ENCODE results near the gene TCP11L1. TPM values are rescaled to one million over a fixed set of nuclear protein-coding genes. Genes with fewer than 3 reads are reported as not detected.
"Not testable (repeated sequence)": the region's sequence is repeated elsewhere in the genome, so short reads cannot be mapped to it uniquely, and the experiment has no call there.

Gene TCP11L1
- total RNA-seq, 2 experiments from 2014 or later = 7.9 to 8.8 TPM

- H3K4me3 Mint-ChIP-seq; H3K36me3 Mint-ChIP-seq (ENCODE audit: low read depth); H3K27ac Mint-ChIP-seq; H3K4me1 Mint-ChIP-seq; H3K27me3 Mint-ChIP-seq; ATAC-seq; intact Hi-C loops (cut with DNase I, micrococcal nuclease); DNase-seq; H3K9me3 Mint-ChIP-seq (ENCODE audit: low read depth): not testable (repeated sequence)
- ChIA-PET POLR2A (interaction anchor here (0.7 kb wide), 1 partner anchor 230 kb away, joined by 6 read pairs; no protein-coding TSS in a partner anchor), CTCF (interaction anchor here (0.8 kb wide), 2 partner anchors 11 to 36 kb away, joined by 3 to 5 read pairs; no protein-coding TSS in a partner anchor)
Measured at GRCh38 chr11:33029218-33029617, 10.2 kb upstream of the TCP11L1 start.

- POLR2A ChIA-PET = no interaction called here
- ATAC-seq = no peak
- CTCF ChIA-PET = interaction anchor here (0.5 to 1.8 kb wide), 4 partner anchors 9 to 19 kb away, joined by 3 to 5 read pairs (median 4); partner anchors contain the start of gene DEPDC7
- DNase-seq = no peak
- no peak overlapping the region for H3K4me3 Mint-ChIP-seq
- H3K27ac Mint-ChIP-seq = no peak overlapping the region
- no peaks in the 10 kb centered on the region for H3K4me1 Mint-ChIP-seq
- peaks cover 5% of the 10 kb centered on the region for H3K27me3 Mint-ChIP-seq
- H3K9me3 Mint-ChIP-seq (ENCODE audit: low read depth) = no peaks in the 10 kb centered on the region
- no peaks in the 10 kb centered on the region for H3K36me3 Mint-ChIP-seq (ENCODE audit: low read depth)
- intact Hi-C loops (cut with DNase I, micrococcal nuclease) = no loop called here
Measured at GRCh38 chr11:33033493-33033892, 5.9 kb upstream of the TCP11L1 start.

DNA sequence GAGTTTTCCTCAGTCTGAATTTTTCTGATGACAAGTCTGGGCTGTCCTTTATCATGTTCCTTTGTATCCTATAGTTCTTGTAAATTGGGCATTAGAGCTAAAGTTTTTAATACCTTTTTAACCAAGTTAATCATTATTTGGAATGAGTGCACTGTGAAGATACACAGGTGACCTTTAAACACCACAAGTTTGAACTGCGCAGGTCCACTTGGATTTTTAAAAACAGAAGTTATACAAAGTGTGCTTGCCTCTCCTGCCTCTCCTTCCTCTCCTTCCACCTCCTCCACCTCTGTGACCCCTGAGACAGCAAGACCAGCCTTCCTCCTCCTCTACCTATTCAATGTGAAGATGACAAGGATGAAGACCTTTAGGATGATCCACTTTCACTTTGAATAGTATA lies 4.4 kb upstream of the TCP11L1 start:
- no peaks in the 10 kb centered on the region for H3K36me3 Mint-ChIP-seq (ENCODE audit: low read depth)
- H3K9me3 Mint-ChIP-seq (ENCODE audit: low read depth) = no peaks in the 10 kb centered on the region
- no peak overlapping the region for H3K4me3 Mint-ChIP-seq
- CTCF ChIA-PET = interaction anchor here (0.9 kb wide), 1 partner anchor 9 kb away, joined by 4 read pairs; no protein-coding TSS in a partner anchor
- peaks cover 4% of the 10 kb centered on the region for H3K4me1 Mint-ChIP-seq
- intact Hi-C loops (cut with DNase I, micrococcal nuclease) = no loop called here
- POLR2A ChIA-PET = no interaction called here
- peaks cover 5% of the 10 kb centered on the region for H3K27me3 Mint-ChIP-seq
- H3K27ac Mint-ChIP-seq = no peak overlapping the region
- DNase-seq = no peak
- no peak for ATAC-seq

DNA sequence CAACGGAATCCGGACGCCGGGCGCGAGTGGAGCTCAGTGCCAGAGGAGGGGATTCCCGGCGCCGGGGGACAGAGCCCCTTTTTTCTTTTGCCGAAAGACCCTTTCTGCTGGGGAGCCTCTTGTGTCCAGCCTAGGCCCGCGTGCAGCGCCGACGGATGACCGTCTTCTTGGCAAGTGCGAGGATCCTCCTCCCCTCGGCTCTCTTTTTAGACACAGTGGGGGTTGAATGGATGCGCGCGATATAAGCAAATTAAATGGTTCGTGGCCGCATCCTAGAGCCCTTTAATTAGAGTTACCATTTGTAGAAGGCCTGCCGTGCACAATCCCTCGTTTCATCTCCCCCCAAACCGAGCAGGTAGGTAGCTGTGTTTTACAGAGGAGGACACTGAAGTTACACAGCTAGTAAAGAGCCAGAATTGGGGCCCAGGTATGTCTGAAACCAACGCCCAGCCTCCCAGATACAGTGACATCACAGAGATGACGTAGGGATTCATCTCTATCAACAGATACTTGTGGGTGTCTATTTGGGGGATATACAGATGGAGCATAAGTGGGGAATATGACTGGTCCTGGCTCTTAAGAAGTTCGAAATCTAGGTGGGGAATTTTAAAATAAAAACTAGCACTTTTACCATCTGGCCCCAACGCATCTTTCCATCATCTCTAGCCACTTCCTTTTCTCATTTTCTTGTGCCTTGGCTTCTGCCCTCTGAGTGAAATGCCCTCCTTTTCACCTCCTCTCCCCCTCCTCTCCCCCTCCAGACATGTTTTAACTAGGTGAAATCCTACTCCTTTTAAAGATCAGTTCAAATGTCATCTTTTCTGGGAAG lies 875 bp downstream of the TCP11L1 start:
- H3K27me3 Mint-ChIP-seq = peaks cover 3% of the 10 kb centered on the region
- H3K36me3 Mint-ChIP-seq (ENCODE audit: low read depth) = peaks cover 5% of the 10 kb centered on the region
- H3K9me3 Mint-ChIP-seq (ENCODE audit: low read depth) = no peaks in the 10 kb centered on the region
- intact Hi-C loops (cut with DNase I, micrococcal nuclease) = loop anchor here (1.0 to 2.0 kb wide), 3 partner anchors 23 to 145 kb away; no protein-coding TSS in a partner anchor
- peak overlapping the region; percentile 87 for H3K4me3 Mint-ChIP-seq
- H3K4me1 Mint-ChIP-seq = peaks cover 37% of the 10 kb centered on the region
- ChIA-PET POLR2A (interaction anchor here (0.5 to 2.0 kb wide), 7 partner anchors 18 to 1013 kb away, joined by 3 to 7 read pairs (median 4); no protein-coding TSS in a partner anchor), CTCF (interaction anchor here (0.6 to 2.1 kb wide), 7 partner anchors 9 to 148 kb away, joined by 3 to 10 read pairs (median 3); partner anchors contain the start of gene DEPDC7)
- peak overlapping the region; percentile 87 for H3K27ac Mint-ChIP-seq
- ATAC-seq = peak; percentile 65
- DNase-seq = peak; percentile 64

- no peaks in the 10 kb centered on the region for H3K9me3 Mint-ChIP-seq (ENCODE audit: low read depth)
- POLR2A ChIA-PET = interaction anchor here (1.1 kb wide), 1 partner anchor 29 kb away, joined by 5 read pairs; no protein-coding TSS in a partner anchor
- H3K27ac Mint-ChIP-seq = peak overlapping the region; percentile 87
Measured at GRCh38 chr11:33040862-33041453, 1.6 kb downstream of the TCP11L1 start.

DNA sequence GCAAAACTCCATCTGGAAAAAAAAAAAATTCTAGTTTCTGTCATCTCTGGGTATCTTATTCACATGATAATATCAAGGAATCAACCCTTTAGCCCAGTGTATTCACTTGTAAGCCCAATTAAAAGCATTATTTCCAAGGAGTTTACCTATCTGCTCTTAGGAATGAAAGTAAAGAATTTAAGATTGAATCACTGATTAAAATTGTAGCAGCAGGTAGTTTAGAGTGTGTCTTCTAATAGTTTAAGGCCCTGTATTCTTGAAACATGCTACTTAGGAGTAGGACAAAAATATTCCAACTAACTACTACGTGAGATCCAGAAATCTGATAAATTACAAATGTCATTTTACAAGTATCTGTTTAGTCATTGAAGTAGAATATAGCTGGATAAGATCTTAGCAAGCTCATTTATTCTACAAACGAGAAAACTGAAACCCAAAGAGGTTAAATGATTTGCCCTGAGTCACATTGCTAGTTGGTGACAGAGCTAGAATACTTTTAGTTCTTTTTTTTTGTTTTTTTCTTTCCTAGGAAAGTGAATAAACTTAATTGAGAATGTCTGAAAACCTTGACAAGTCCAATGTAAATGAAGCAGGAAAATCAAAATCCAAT lies 4.0 kb downstream of the TCP11L1 start:
- ATAC-seq = no peak
- Mint-ChIP-seq H3K27me3 (no peaks in the 10 kb centered on the region), H3K36me3 (ENCODE audit: low read depth) (peaks cover 22% of the 10 kb centered on the region), H3K27ac (peak overlapping the region; percentile 12), H3K4me3 (no peak overlapping the region), H3K4me1 (peaks cover 37% of the 10 kb centered on the region), H3K9me3 (ENCODE audit: low read depth) (no peaks in the 10 kb centered on the region)
- DNase-seq = no peak
- intact Hi-C loops (cut with DNase I, micrococcal nuclease) = no loop called here
- POLR2A ChIA-PET = interaction anchor here (0.6 to 1.4 kb wide), 3 partner anchors 20 to 104 kb away, joined by 3 to 6 read pairs (median 5); no protein-coding TSS in a partner anchor
- CTCF ChIA-PET = interaction anchor here (0.6 to 1.7 kb wide), 8 partner anchors 11 to 233 kb away, joined by 3 to 9 read pairs (median 4); no protein-coding TSS in a partner anchor

More at GRCh38 chr11:33040862-33041453, 1.6 kb downstream of the TCP11L1 start:
- DNase-seq = peak; percentile 15
- H3K36me3 Mint-ChIP-seq (ENCODE audit: low read depth) = peaks cover 10% of the 10 kb centered on the region
- ATAC-seq = peak; percentile 31
- H3K4me1 Mint-ChIP-seq = peaks cover 37% of the 10 kb centered on the region
- intact Hi-C loops (cut with DNase I, micrococcal nuclease) = loop anchor here (1.0 to 2.0 kb wide), 3 partner anchors 22 to 146 kb away; no protein-coding TSS in a partner anchor
- H3K27me3 Mint-ChIP-seq = peaks cover 2% of the 10 kb centered on the region
- H3K4me3 Mint-ChIP-seq = peak overlapping the region; percentile 87
- CTCF ChIA-PET = interaction anchor here (1.0 to 2.1 kb wide), 3 partner anchors 10 to 149 kb away, joined by 3 to 10 read pairs (median 4); no protein-coding TSS in a partner anchor

DNA sequence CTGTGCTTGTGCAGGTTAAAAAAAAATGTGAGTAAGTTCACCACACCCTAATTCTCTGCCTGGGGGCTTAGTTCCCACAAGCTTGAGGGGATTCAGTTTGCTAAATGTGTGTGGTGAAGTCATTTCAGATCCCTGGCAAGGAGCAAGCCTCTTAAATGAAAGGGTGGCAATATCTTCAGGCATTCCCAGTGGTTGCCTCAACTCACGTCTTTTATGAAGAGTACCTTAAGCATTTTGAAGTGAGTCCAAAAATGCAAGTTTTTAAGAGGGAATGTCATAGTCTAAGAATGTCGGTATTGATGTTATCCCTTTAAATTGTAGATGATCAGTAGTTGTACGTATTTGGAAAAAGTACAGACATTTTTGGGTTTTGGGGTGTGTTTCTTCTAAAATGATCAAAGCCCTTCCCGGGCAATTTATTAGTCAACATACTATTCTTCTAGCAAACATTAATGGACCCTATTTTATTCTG lies 4.9 kb downstream of the TCP11L1 start:
- no peak for ATAC-seq
- H3K4me3 Mint-ChIP-seq = no peak overlapping the region
- POLR2A ChIA-PET = interaction anchor here (1.4 kb wide), 1 partner anchor 19 kb away, joined by 6 read pairs; no protein-coding TSS in a partner anchor
- peaks cover 25% of the 10 kb centered on the region for H3K36me3 Mint-ChIP-seq (ENCODE audit: low read depth)
- no peaks in the 10 kb centered on the region for H3K9me3 Mint-ChIP-seq (ENCODE audit: low read depth)
- no peak overlapping the region for H3K27ac Mint-ChIP-seq
- intact Hi-C loops (cut with DNase I, micrococcal nuclease) = no loop called here
- H3K4me1 Mint-ChIP-seq = peaks cover 33% of the 10 kb centered on the region
- no peaks in the 10 kb centered on the region for H3K27me3 Mint-ChIP-seq
- CTCF ChIA-PET = interaction anchor here (0.9 to 1.7 kb wide), 4 partner anchors 11 to 21 kb away, joined by 3 to 9 read pairs (median 4); no protein-coding TSS in a partner anchor
- DNase-seq = no peak

- H3K27ac Mint-ChIP-seq = no peak overlapping the region
- no peak overlapping the region for H3K4me3 Mint-ChIP-seq
- H3K4me1 Mint-ChIP-seq = peaks cover 26% of the 10 kb centered on the region
- CTCF ChIA-PET = interaction anchor here (0.6 to 1.5 kb wide), 3 partner anchors 10 to 388 kb away, joined by 3 to 4 read pairs (median 3); no protein-coding TSS in a partner anchor
- intact Hi-C loops (cut with DNase I, micrococcal nuclease) = no loop called here
- ATAC-seq (no peak), DNase-seq (no peak)
- POLR2A ChIA-PET = interaction anchor here (0.6 kb wide), 1 partner anchor 9 kb away, joined by 3 read pairs; no protein-coding TSS in a partner anchor
- H3K9me3 Mint-ChIP-seq (ENCODE audit: low read depth) = no peaks in the 10 kb centered on the region
- peaks cover 25% of the 10 kb centered on the region for H3K36me3 Mint-ChIP-seq (ENCODE audit: low read depth)
- no peaks in the 10 kb centered on the region for H3K27me3 Mint-ChIP-seq
Measured at GRCh38 chr11:33045551-33046255, 6.3 kb downstream of the TCP11L1 start.

DNA sequence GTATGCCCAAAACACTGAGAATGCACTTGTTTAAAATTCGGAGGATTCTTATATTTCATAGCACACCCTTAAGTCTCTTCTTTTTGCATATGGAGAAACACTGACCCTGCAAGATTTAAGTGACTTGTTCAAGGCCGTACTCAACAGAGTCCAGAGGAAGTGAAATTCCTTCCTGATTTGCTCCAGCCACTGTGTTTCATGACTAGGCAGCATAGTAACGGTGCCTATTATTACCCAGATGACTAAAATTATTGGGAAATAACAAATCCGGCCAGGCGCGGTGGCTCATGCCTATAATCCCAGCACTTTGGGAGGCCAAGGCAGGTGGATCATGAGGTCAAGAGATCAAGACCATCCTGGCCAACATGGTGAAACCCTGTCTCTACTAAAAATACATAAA lies 9.3 kb downstream of the TCP11L1 start:
- POLR2A ChIA-PET; H3K27ac Mint-ChIP-seq; intact Hi-C loops (cut with DNase I, micrococcal nuclease); ATAC-seq; H3K4me1 Mint-ChIP-seq; DNase-seq; H3K9me3 Mint-ChIP-seq (ENCODE audit: low read depth); H3K4me3 Mint-ChIP-seq; H3K27me3 Mint-ChIP-seq: not testable (repeated sequence)
- H3K36me3 Mint-ChIP-seq (ENCODE audit: low read depth) = peaks cover 25% of the 10 kb centered on the region
- CTCF ChIA-PET = interaction anchor here (1.1 to 1.2 kb wide), 2 partner anchors 16 to 89 kb away, joined by 3 to 5 read pairs; no protein-coding TSS in a partner anchor

DNA sequence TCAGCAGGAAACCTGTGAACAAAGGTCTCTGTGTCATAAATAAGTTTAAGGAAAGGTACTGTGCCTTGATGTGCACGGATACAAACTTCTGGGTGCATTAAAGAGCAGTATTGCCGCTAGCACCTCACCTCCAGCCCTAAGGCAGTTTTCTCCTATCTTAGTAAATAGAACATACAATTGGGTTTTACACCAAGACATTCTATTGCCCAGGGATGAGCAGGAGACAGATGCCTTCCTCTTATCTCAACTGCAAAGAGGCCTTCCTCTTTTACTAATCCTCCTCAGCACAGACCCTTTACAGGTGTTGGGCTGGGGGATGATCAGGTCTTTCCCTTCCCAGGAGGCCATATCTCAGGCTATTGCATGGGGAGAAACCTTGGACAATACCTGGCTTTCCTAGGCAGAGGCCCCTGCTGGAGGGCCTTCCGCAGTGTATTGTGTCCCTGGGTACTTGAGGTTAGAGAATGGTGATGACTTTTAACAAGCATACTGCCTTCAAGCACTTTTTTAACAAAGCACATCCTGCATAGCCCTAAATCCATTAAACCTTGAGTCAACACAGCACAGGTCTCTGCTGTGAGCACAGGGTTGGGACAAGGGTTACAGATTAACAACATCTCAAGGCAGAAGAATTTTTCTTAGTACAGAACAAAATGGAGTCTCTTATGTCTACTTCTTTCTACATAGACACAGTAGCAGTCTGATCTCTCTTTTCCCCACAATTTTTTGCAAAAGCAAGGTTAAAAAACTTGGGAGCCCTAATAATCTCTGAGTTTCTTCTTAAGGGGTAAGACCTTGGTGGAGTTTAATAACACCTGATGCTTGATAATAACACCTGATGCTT lies 10.4 kb downstream of the TCP11L1 start:
- H3K4me3 Mint-ChIP-seq; CTCF ChIA-PET; DNase-seq; intact Hi-C loops (cut with DNase I, micrococcal nuclease); ATAC-seq; H3K27me3 Mint-ChIP-seq; H3K9me3 Mint-ChIP-seq (ENCODE audit: low read depth); H3K4me1 Mint-ChIP-seq; H3K27ac Mint-ChIP-seq; POLR2A ChIA-PET: not testable (repeated sequence)
- peaks cover 27% of the 10 kb centered on the region for H3K36me3 Mint-ChIP-seq (ENCODE audit: low read depth)

All from activated CD4-positive, alpha-beta T cell treated with anti-CD3 and anti-CD28 coated beads for 36 hours (primary cell).